HepG2 (cell line): ENCODE data around the gene MYO18A. TPM values are rescaled to one million over a fixed set of nuclear protein-coding genes. Genes with fewer than 3 reads are reported as not detected.
A peak's percentile ranks its signal among the peaks of the same experiment; 100 is the strongest.

Experiments used
- BRD4 ChIP-seq: sonication (generic); formaldehyde crosslinking; IDR thresholded peaks from 2 replicates; pipeline ENCODE4 v1.4.0; 2020; ENCODE audit warnings: missing genetic modification reagents
- MLXIP ChIP-seq: sonication (generic); formaldehyde crosslinking; IDR thresholded peaks from 2 replicates; pipeline ENCODE4 v1.9.0; 2021; ENCODE audit warnings: missing genetic modification reagents, borderline replicate concordance
- POLR2AphosphoS5 ChIP-seq: IDR thresholded peaks from 2 replicates; pipeline ENCODE4 v1.6.1; 2012; ENCODE audit warnings: low read depth, low read length
- PPARG ChIP-seq: conservative IDR thresholded peaks from 2 replicates; pipeline ENCODE4 v1.6.1; 2016; ENCODE audit warnings: missing biosample characterization, missing genetic modification reagents
- RARA ChIP-seq: IDR thresholded peaks from 2 replicates; pipeline ENCODE4 v1.6.1; 2016; ENCODE audit warnings: missing genetic modification reagents, missing compliant biosample characterization
- SP5 ChIP-seq: IDR thresholded peaks from 2 replicates; pipeline ENCODE4 v1.6.1; 2016; ENCODE audit warnings: low read depth, borderline replicate concordance
- ZBTB46 ChIP-seq: sonication (generic); formaldehyde crosslinking; IDR thresholded peaks from 2 replicates; pipeline ENCODE4 v1.4.0; 2020; ENCODE audit warnings: mild to moderate bottlenecking, missing genetic modification reagents, borderline replicate concordance
- ZNF354B ChIP-seq: sonication (generic); formaldehyde crosslinking; IDR thresholded peaks from 2 replicates; pipeline ENCODE4 v1.8.0; 2022; ENCODE audit warnings: mild to moderate bottlenecking, missing genetic modification reagents
- ZNF572 ChIP-seq: sonication (generic); formaldehyde crosslinking; IDR thresholded peaks from 2 replicates; pipeline ENCODE4 v1.5.1; 2020; ENCODE audit warnings: mild to moderate bottlenecking, missing genetic modification reagents
- polyA plus RNA-seq, 8 experiments: library from polyadenylated mRNA; depleted of rRNA in 3 of 8; stranded (reverse) in 7 of 8; unstranded in 1 of 8; fragments of >200 nt; fragmentation: Illumina TruSeq in 4 of 8; extraction: Trizol in 4 of 8; gene quantifications; 2 replicates each; pipeline versions ENCODE4 v1.2.1 to v1.2.3, GENCODE V29; 2011 to 2016; ENCODE audit warnings: low read depth in 4 of 8, missing spikeins in 1 of 8, mixed read lengths in 1 of 8; ENCODE audit not compliant: insufficient read depth in 1 of 8
- total RNA-seq, 5 experiments: library from RNA; depleted of rRNA; stranded (reverse); fragments of >200 nt; fragmentation: Illumina TruSeq; extraction: Trizol; gene quantifications; 2 replicates each; pipeline ENCODE4 v1.2.3, GENCODE V29; 2016; ENCODE audit warnings: low read depth in 1 of 5
- TF ChIP-seq, protein P1 (sequence below): sonication (generic); formaldehyde crosslinking; conservative IDR thresholded peaks from 2 replicates; pipeline ENCODE4 v1.4.0; 2020; ENCODE audit warnings: missing genetic modification reagents
- TF ChIP-seq, protein P2 (sequence below): sonication (generic); formaldehyde crosslinking; IDR thresholded peaks from 2 replicates; pipeline ENCODE4 v1.4.0; 2020; ENCODE audit warnings: low read depth, missing genetic modification reagents

The MYO18A gene
- total and polyA plus RNA-seq, 2 of the 13 experiments (the other 11 are each of a cell fraction or from before 2014, with no cell fraction given): 16.8 to 24.8 TPM

GRCh38 chr17:29155227-29155965 lies 24.8 kb downstream of the MYO18A start (continued):
- TF ChIP-seq, protein P1, sequence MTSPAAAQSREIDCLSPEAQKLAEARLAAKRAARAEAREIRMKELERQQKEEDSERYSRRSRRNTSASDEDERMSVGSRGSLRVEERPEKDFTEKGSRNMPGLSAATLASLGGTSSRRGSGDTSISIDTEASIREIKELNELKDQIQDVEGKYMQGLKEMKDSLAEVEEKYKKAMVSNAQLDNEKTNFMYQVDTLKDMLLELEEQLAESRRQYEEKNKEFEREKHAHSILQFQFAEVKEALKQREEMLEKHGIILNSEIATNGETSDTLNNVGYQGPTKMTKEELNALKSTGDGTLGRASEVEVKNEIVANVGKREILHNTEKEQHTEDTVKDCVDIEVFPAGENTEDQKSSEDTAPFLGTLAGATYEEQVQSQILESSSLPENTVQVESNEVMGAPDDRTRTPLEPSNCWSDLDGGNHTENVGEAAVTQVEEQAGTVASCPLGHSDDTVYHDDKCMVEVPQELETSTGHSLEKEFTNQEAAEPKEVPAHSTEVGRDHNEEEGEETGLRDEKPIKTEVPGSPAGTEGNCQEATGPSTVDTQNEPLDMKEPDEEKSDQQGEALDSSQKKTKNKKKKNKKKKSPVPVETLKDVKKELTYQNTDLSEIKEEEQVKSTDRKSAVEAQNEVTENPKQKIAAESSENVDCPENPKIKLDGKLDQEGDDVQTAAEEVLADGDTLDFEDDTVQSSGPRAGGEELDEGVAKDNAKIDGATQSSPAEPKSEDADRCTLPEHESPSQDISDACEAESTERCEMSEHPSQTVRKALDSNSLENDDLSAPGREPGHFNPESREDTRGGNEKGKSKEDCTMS (CRISPR knock-in tag): no peak
- TF ChIP-seq, protein P2, sequence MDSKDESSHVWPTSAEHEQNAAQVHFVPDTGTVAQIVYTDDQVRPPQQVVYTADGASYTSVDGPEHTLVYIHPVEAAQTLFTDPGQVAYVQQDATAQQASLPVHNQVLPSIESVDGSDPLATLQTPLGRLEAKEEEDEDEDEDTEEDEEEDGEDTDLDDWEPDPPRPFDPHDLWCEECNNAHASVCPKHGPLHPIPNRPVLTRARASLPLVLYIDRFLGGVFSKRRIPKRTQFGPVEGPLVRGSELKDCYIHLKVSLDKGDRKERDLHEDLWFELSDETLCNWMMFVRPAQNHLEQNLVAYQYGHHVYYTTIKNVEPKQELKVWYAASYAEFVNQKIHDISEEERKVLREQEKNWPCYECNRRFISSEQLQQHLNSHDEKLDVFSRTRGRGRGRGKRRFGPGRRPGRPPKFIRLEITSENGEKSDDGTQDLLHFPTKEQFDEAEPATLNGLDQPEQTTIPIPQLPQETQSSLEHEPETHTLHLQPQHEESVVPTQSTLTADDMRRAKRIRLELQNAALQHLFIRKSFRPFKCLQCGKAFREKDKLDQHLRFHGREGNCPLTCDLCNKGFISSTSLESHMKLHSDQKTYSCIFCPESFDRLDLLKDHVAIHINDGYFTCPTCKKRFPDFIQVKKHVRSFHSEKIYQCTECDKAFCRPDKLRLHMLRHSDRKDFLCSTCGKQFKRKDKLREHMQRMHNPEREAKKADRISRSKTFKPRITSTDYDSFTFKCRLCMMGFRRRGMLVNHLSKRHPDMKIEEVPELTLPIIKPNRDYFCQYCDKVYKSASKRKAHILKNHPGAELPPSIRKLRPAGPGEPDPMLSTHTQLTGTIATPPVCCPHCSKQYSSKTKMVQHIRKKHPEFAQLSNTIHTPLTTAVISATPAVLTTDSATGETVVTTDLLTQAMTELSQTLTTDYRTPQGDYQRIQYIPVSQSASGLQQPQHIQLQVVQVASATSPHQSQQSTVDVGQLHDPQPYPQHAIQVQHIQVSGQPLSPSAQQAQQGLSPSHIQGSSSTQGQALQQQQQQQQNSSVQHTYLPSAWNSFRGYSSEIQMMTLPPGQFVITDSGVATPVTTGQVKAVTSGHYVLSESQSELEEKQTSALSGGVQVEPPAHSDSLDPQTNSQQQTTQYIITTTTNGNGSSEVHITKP (CRISPR knock-in tag): no peak
- 0 out of 2 replicates have a peak, but pooled peaks have one; percentile 37 for TF ChIP-seq ZBTB46 (CRISPR knock-in tag)
- TF ChIP-seq PPARG (CRISPR knock-in tag): peak; percentile 95
- no peak for TF ChIP-seq ZNF354B (CRISPR knock-in tag)
- no peak for TF ChIP-seq MLXIP (CRISPR knock-in tag)
- peak; percentile 85 for TF ChIP-seq RARA (CRISPR knock-in tag)
- TF ChIP-seq BRD4 (CRISPR knock-in tag): no peak
- TF ChIP-seq POLR2AphosphoS5: peak; percentile 38; the same call in 1 of the 2 replicates
- TF ChIP-seq SP5 (CRISPR knock-in tag): peak; percentile 87
- TF ChIP-seq ZNF572 (CRISPR knock-in tag): no peak
